GM23248 (cell line): Measurements from ENCODE around the gene ATG10.
"Not testable (repeated sequence)": the region's sequence is repeated elsewhere in the genome, so short reads cannot be mapped to it uniquely, and the experiment has no call there.

Experiments
- EZH2 ChIP-seq: fragments of 200-600 bp; sonication (generic); IDR thresholded peaks from 2 replicates; pipeline ENCODE4 v1.6.1; 2018; ENCODE audit warnings: antibody characterized with exemption, mild to moderate bottlenecking; ENCODE audit not compliant: insufficient read depth, poor library complexity, severe bottlenecking
- EZH2phosphoT487 ChIP-seq: fragments of 200-600 bp; sonication (generic); IDR thresholded peaks from 2 replicates; pipeline ENCODE4 v1.6.1; 2018; ENCODE audit warnings: antibody characterized with exemption, moderate library complexity, mild to moderate bottlenecking, low read depth; ENCODE audit not compliant: insufficient read depth

DNA sequence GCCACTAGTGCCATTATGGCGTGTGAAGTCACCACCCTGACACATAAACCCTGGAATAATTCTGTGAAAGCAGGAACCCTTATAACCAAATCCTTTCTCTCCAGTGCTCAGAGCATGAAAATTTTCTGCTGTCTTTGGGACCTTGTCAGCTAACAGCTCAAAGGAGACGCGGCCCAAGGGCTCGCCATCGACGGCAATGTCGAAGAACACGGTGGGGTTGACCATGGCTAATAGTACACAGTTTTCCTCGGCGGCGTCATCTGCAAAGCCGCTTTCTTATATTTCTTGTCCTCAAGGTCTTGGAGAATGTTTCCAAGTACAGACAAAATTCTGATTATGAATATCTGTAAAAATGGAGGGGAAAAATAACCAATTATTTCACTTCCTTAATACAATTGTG, 38.0 kb downstream of the ATG10 start:
- not testable (repeated sequence) for TF ChIP-seq EZH2, EZH2phosphoT487
